Caco-2 (cell line): ENCODE results near the gene SMAD5. TPM values are rescaled to one million over a fixed set of nuclear protein-coding genes. Genes with fewer than 3 reads are reported as not detected.

Source experiments
- BruUV-seq: library from RNA; stranded (reverse); fragments of 400-500 nt; replicated peaks from 2 replicates; lab custom pipeline; 2021; lab: Mats Ljungman, UMichigan
- CTCF ChIA-PET: fragments of 300-600 bp; sonication (Branson Sonifier 250); formaldehyde crosslinking; loops from one replicate; lab custom pipeline; 2022; ENCODE audit warnings: antibody characterized with exemption; lab: Charles Lee
- POLR2A ChIA-PET: fragments of 300-600 bp; sonication (Branson Sonifier 250); formaldehyde crosslinking; loops from one replicate; lab custom pipeline; 2022; ENCODE audit warnings: antibody characterized with exemption; lab: Charles Lee
- DNase-seq, 2 experiments: peaks; one replicate each; pipeline versions ENCODE4 v3.0.0 to v3.0.0-alpha.2; 2020 to 2022
- H3K27me3 ChIP-seq: replicated peaks from 2 replicates; pipeline ENCODE4 v1.6.0; 2011; ENCODE audit warnings: low read length; ENCODE audit not compliant: control insufficient read depth, insufficient read depth
- H3K36me3 ChIP-seq: 2 replicates; pipeline ENCODE4 v1.5.1; 2011; ENCODE audit warnings: low read length; ENCODE audit not compliant: control insufficient read depth, insufficient read depth
- H3K4me1 ChIP-seq: fragments of 250-450 bp; sonication (Bioruptor Pico); 2 replicates; pipeline ENCODE4 v1.5.1; 2020; ENCODE audit warnings: mild to moderate bottlenecking
- H3K4me3 ChIP-seq: 2 replicates; pipeline ENCODE4 v1.5.1; 2011; ENCODE audit warnings: low read depth, mild to moderate bottlenecking, control low read depth, low read length
- H3K9me3 ChIP-seq: fragments of 250-450 bp; sonication (Bioruptor Pico); 2 replicates; pipeline ENCODE4 v1.5.1; 2020; ENCODE audit warnings: mild to moderate bottlenecking, moderate library complexity
- H3K27ac Mint-ChIP-seq: one replicate; pipeline ENCODE4 v1.8.0; 2022; ENCODE audit warnings: mixed read lengths; ENCODE audit not compliant: unreplicated experiment
- H3K27me3 Mint-ChIP-seq: one replicate; pipeline ENCODE4 v1.8.0; 2022; ENCODE audit warnings: mixed read lengths; ENCODE audit not compliant: insufficient read depth, unreplicated experiment
- H3K36me3 Mint-ChIP-seq: one replicate; pipeline ENCODE4 v1.8.0; 2022; ENCODE audit warnings: mild to moderate bottlenecking, mixed read lengths; ENCODE audit not compliant: insufficient read depth, unreplicated experiment
- H3K4me1 Mint-ChIP-seq: one replicate; pipeline ENCODE4 v1.8.0; 2022; ENCODE audit warnings: low read depth, mixed read lengths; ENCODE audit not compliant: unreplicated experiment
- H3K4me3 Mint-ChIP-seq: one replicate; pipeline ENCODE4 v1.8.0; 2022; ENCODE audit warnings: mild to moderate bottlenecking, moderate library complexity, mixed read lengths; ENCODE audit not compliant: unreplicated experiment
- H3K9me3 Mint-ChIP-seq: one replicate; pipeline ENCODE4 v1.8.0; 2022; ENCODE audit warnings: mixed read lengths; ENCODE audit not compliant: unreplicated experiment
- CTCF ChIP-seq, 2 experiments: fragments of 200-600 bp in 1 of 2; IDR thresholded peaks; 1 replicate in 1 of 2; 2 replicates in 1 of 2; pipeline versions ENCODE4 v1.5.1 to v1.8.0; 2011 to 2022; ENCODE audit warnings: antibody characterized with exemption in 1 of 2, control low read depth in 1 of 2, inconsistent platforms in 1 of 2, low read depth in 1 of 2, low read length in 1 of 2, mild to moderate bottlenecking in 1 of 2, moderate library complexity in 1 of 2; ENCODE audit not compliant: insufficient read depth in 1 of 2, severe bottlenecking in 1 of 2, unreplicated experiment in 1 of 2
- intact Hi-C: fragments of 100-400 bp; cut with micrococcal nuclease; formaldehyde crosslinking; loops from one replicate; pipeline ENCODE4 v1.10.0; 2022; ENCODE audit not compliant: unreplicated experiment
- total RNA-seq: library from RNA; stranded (reverse); gene quantifications from 2 replicates; pipeline ENCODE4 v1.2.3, GENCODE V29; 2022

Gene SMAD5
- total RNA-seq, 1 experiment from 2014 or later = 142 TPM

- POLR2A ChIA-PET = interaction anchor here (0.6 to 1.0 kb wide), 4 partner anchors 24 to 35 kb away, joined by 4 to 16 read pairs (median 8); partner anchors contain the start of gene SMAD5
- Histone ChIP-seq H3K27me3 (no peaks in the 10 kb centered on the region), H3K9me3 (no peaks in the 10 kb centered on the region), H3K4me3 (no peak overlapping the region), H3K4me1 (peaks cover 97% of the 10 kb centered on the region), H3K36me3 (no peaks in the 10 kb centered on the region)
- Mint-ChIP-seq H3K9me3 (no peaks in the 10 kb centered on the region), H3K27me3 (no peaks in the 10 kb centered on the region), H3K4me1 (peaks cover 71% of the 10 kb centered on the region), H3K27ac (peak overlapping the region; percentile 81), H3K4me3 (peak overlapping the region; percentile 54), H3K36me3 (no peaks in the 10 kb centered on the region)
- peak; percentile 82 to 92 for DNase-seq
- TF ChIP-seq CTCF (IDR thresholded peaks at IDR 0.05; ENCODE audit: insufficient read depth in 1 of 2, low read depth in 1 of 2, low read length in 1 of 2, severe bottlenecking in 1 of 2, unreplicated experiment in 1 of 2) = no peak
- CTCF ChIA-PET = interaction anchor here (0.6 to 1.8 kb wide), 4 partner anchors 11 to 1313 kb away, joined by 3 to 7 read pairs (median 4); no protein-coding TSS in a partner anchor
- intact Hi-C loops = loop anchor here (1.0 kb wide), 5 partner anchors 20 to 147 kb away; partner anchors contain the start of gene SMAD5
- no TSS peak for BruUV-seq
Measured at GRCh38 chr5:136098176-136098575, 34.5 kb upstream of the SMAD5 start.

GRCh38 chr5:136099870-136100269, 32.8 kb upstream of the SMAD5 start:
- H3K27me3 ChIP-seq = no peaks in the 10 kb centered on the region
- H3K4me3 Mint-ChIP-seq = no peak overlapping the region
- no peaks in the 10 kb centered on the region for H3K9me3 Mint-ChIP-seq
- H3K27ac Mint-ChIP-seq = peak overlapping the region; percentile 61
- intact Hi-C loops = loop anchor here (5.0 kb wide), 1 partner anchor 52 kb away; no protein-coding TSS in a partner anchor
- DNase-seq = no peak
- no TSS peak for BruUV-seq
- no peak for TF ChIP-seq CTCF (IDR thresholded peaks at IDR 0.05; ENCODE audit: insufficient read depth in 1 of 2, low read depth in 1 of 2, low read length in 1 of 2, severe bottlenecking in 1 of 2, unreplicated experiment in 1 of 2)
- CTCF ChIA-PET = interaction anchor here (0.8 kb wide), 1 partner anchor 35 kb away, joined by 3 read pairs; no protein-coding TSS in a partner anchor
- H3K9me3 ChIP-seq = no peaks in the 10 kb centered on the region
- no peaks in the 10 kb centered on the region for H3K36me3 ChIP-seq
- H3K36me3 Mint-ChIP-seq = no peaks in the 10 kb centered on the region
- H3K4me1 Mint-ChIP-seq = peaks cover 71% of the 10 kb centered on the region
- no peaks in the 10 kb centered on the region for H3K27me3 Mint-ChIP-seq
- no peak overlapping the region for H3K4me3 ChIP-seq
- POLR2A ChIA-PET = no interaction called here
- peaks cover 96% of the 10 kb centered on the region for H3K4me1 ChIP-seq

GRCh38 chr5:136101884-136102283, 30.8 kb upstream of the SMAD5 start:
- no peak for TF ChIP-seq CTCF (IDR thresholded peaks at IDR 0.05; ENCODE audit: insufficient read depth in 1 of 2, low read depth in 1 of 2, low read length in 1 of 2, severe bottlenecking in 1 of 2, unreplicated experiment in 1 of 2)
- peak overlapping the region; percentile 58 for H3K27ac Mint-ChIP-seq
- no peaks in the 10 kb centered on the region for H3K27me3 Mint-ChIP-seq
- H3K9me3 Mint-ChIP-seq = no peaks in the 10 kb centered on the region
- no peak overlapping the region for H3K4me3 Mint-ChIP-seq
- CTCF ChIA-PET = no interaction called here
- no TSS peak for BruUV-seq
- no peaks in the 10 kb centered on the region for H3K36me3 Mint-ChIP-seq
- H3K27me3 ChIP-seq = no peaks in the 10 kb centered on the region
- H3K4me3 ChIP-seq = no peak overlapping the region
- DNase-seq = no peak
- no peaks in the 10 kb centered on the region for H3K36me3 ChIP-seq
- intact Hi-C loops = loop anchor here (5.0 kb wide), 1 partner anchor 50 kb away; no protein-coding TSS in a partner anchor
- POLR2A ChIA-PET = no interaction called here
- H3K9me3 ChIP-seq = no peaks in the 10 kb centered on the region
- H3K4me1 Mint-ChIP-seq = peaks cover 57% of the 10 kb centered on the region
- H3K4me1 ChIP-seq = peaks cover 96% of the 10 kb centered on the region
